NCI-H2029 treated with DMSO at 0.1 percent for 48 hours (cell line): ENCODE data around the gene BHLHA15.

Experiments
- DNase-seq: peaks from one replicate; lab custom pipeline; 2025; lab: John Stamatoyannopoulos, UW

The BHLHA15 gene

DNA sequence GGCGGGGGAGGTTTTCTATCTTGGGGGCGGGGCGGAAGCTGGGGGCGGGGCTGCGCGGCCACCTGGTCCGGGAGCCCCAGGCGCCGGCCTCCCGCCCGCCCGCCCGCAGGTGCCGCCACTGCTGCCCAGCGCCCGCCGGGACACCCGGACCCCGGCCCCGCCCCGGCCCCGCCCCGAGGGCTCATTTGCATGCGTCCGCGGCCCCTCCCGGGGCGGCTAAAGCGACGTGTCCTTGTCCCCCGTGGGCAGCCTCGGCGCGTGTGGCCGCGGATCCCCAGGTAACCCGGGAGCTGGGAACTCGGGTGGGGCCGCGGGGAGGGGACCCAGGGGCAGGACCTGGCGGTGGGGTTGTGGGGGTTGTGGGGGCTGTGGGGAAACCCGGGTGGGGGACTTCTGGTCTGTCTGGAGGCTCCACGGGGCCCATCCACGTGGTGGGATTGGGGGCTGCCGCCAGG lies at the start of gene BHLHA15:
Gene BHLHA15 (plus strand): TSS at position 219 of the 455 bp plus-strand sequence. CDS start 871 bp downstream, outside the sequence.
- DNase-seq = no peak

DNA sequence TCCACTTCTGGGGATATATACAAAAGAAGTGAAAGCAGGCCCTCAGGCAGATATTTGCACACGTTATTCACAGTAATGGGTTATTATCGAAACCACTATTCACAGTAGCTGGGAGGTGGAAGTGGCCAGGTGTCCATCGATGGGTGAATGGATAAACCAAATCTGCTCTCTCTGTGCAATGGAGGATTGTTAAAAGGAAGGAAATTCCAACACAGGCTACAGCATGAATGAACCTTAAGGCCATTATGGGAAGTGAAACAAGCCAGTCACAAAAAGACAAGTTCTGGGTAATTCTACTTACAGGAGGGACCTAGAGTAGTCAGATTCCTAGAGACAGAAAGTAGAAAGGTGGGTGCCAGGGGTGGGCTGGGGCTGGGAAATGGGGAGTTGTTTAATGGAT lies 48.5 kb upstream of the BHLHA15 start:
- no peak for DNase-seq

- no peak for DNase-seq
Measured at GRCh38 chr7:98163269-98163668, 48.0 kb upstream of the BHLHA15 start.

GRCh38 chr7:98163704-98164494 lies 47.3 kb upstream of the BHLHA15 start:
- no peak for DNase-seq

GRCh38 chr7:98165827-98166667 lies 45.2 kb upstream of the BHLHA15 start:
- no peak for DNase-seq

- no peak for DNase-seq
Measured at GRCh38 chr7:98166668-98166970, 44.6 kb upstream of the BHLHA15 start.

GRCh38 chr7:98167653-98168052 lies 43.6 kb upstream of the BHLHA15 start:
- DNase-seq = no peak

- DNase-seq = peak; percentile 64
Measured at GRCh38 chr7:98168181-98168903, 42.9 kb upstream of the BHLHA15 start.

GRCh38 chr7:98168904-98169621 lies 42.2 kb upstream of the BHLHA15 start:
- DNase-seq = no peak

DNA sequence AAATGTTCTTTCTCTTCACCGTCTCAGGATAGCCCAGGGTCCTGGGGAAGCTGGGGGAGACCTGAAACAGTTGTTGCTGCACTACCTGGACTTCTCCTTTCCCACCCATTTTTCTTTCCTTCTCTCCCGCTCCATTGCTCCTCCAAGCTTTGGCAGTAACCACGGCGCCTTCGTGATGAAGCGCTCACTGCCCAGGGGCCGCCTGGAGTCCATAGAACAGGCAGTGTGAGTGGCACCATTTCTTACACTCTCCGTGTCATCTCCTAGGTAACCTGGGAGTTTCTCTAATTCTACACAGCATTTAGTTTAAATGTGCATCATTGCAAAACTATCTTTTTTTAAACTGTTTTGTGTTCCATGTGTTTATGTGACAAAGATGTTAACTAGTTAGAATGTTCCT lies 40.3 kb upstream of the BHLHA15 start:
- no peak for DNase-seq

GRCh38 chr7:98171449-98171848 lies 39.8 kb upstream of the BHLHA15 start:
- DNase-seq = no peak

DNA sequence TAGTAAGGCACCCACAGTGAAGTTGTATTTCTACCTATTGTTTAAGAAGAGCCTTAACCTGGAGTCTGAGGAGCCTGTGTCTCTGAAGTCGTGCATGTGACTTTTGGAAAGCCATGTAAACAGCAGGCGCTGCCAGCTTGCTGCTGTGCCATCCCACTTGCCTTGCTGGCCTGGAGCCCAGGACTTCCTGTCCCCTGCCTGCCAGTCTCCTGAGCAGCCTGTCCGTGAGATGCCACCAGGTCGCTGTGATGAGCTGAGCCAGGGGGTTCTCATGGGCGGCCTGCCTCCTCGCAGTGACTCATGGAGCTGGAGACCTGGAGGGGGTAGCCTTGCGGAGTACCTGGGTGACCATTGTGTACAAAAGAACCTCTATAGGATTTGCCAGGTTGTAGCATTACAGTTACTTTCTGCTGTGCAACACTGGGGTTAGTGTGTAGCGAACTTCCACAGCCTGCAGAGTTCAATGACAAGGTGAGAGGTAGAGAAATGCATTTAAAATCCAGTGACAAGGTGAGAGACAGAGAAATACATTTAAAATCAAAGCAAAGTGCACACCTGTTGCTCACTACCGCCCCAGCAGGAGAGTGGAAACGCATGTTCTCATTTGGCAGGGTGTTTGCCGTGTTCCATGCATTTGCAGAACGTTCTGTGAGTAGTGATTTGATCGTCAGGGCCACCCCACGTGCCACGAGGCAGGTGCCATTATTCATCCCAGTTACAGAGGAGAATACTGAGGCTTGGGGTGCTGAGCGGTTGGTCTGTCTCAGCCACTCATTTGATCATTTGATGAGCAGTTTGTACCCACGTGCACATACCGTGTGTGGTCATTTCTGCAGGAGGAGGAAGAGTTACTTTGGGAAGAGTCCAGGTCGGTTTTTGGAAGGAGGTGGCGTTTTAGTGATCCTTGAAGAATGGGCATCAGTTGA lies 36.6 kb upstream of the BHLHA15 start:
- DNase-seq = peak; percentile 78

GRCh38 chr7:98175260-98175940 lies 35.8 kb upstream of the BHLHA15 start:
- DNase-seq = no peak

GRCh38 chr7:98177553-98177952 lies 33.7 kb upstream of the BHLHA15 start:
- no peak for DNase-seq

DNA sequence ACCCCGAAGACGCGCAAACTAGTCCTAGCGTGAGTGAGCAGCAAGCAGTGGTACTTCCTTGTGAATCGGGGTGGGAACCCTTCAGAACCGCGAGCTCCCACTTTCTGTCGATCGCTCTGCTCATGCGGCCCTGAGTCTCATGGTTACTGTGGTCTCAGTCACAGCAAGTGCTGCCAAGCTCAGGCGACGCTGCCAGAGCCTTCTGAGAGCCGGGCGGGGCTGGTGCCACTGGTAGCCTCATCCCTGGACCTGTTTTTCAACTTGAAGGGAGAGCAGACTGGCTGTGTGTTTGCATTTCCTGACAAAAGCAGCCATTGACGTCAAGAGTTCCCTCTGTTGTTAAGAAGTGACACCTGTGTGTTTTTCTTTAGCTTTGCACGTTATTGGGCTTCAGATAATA lies 32.9 kb upstream of the BHLHA15 start:
- DNase-seq = peak; percentile 72

- DNase-seq = no peak
Measured at GRCh38 chr7:98178762-98179490, 32.3 kb upstream of the BHLHA15 start.

DNA sequence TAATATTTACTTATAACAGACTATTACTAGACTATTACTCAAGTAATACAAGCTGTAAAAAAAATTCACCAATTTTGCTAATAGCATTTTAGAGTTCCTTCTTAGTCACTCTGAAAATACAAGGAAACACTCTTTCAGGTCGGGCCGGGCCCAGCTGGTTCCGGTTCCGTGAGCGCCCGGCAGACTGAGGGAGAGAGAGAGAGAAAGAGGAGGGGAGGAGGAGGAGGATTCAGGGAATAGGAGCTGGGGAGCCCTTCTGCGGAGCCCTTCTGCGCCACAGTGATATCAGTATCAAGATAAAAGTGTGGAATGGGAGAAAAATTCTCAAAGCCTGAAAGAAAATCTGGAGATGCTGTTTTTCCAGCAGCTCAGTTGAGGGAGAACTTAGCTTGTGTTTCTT lies 30.5 kb upstream of the BHLHA15 start:
- DNase-seq = no peak

- DNase-seq = no peak
Measured at GRCh38 chr7:98185101-98185500, 26.1 kb upstream of the BHLHA15 start.

- DNase-seq = no peak
Measured at GRCh38 chr7:98186452-98187137, 24.6 kb upstream of the BHLHA15 start.
